ENCODE results near the gene METTL6. TPM values are rescaled to one million over a fixed set of nuclear protein-coding genes. Genes with fewer than 3 reads are reported as not detected.
A peak's percentile ranks its signal among the peaks of the same experiment; 100 is the strongest.

The METTL6 gene
- total RNA-seq, 1 experiment from 2014 or later: 26.7 TPM

DNA sequence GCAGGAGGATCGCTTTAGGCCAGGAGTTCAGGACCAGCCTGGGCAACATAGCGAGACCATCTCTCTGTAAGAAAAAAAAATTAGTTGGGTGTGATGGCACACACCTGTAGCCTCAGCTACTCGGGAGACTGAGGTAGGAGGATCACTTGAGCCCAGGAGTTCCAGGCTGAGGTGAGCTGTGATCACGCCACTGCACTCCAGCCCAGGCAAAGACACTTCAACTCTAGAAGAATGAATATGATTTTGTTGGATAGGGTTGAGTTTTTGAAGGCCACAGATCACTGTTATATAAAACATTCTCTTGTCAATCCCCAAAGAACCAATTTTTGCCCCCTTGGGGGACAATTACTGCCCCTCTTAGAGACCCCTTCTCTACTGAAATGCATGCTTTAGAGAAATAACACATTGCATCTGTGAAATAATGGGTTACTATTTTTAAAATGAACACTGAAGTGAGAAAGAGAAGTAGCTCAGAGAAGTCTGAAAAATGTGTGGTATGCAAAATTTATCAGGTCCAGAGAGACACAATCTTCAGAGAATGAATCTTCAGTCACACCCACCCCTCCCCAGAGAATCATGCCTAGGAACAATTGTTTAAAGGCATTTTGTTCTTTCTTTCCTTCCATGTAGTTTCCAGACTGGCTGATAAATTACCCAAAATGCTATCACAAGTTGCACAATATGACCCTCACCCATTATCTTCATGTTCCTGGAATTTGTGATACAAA lies 42.7 kb downstream of the METTL6 start:
- H3K9me3 Mint-ChIP-seq (ENCODE audit: unreplicated experiment): no peaks in the 10 kb centered on the region
- no TSS peak for BruUV-seq (replicated peaks)

DNA sequence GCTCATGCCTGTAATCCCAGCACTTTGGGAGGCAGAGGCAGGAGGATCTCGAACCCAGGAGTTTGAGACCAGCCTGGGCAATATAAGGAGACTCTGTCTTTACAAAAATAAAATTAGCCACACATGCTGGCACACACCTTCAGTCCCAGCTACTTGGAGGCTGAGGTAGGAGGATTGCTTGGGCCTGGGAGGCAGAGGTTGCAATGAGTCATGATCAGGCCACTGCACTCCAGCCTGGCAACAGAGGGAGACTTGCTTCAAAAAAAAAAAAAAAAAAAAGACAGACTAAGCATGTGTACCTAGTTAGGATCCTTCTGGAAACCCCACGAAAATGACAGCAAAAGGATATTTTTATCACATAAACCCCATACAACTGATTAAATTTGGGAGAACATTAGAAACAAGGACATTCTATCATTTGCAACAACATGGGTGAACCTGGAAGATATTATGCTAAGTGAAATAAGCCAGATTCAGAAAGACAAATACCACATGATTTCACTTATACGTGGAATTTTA lies 44.9 kb downstream of the METTL6 start:
- Mint-ChIP-seq H3K9me3 (ENCODE audit: unreplicated experiment) (no peaks in the 10 kb centered on the region), H3K27me3 (ENCODE audit: insufficient read depth, unreplicated experiment) (no peaks in the 10 kb centered on the region), H3K4me1 (ENCODE audit: insufficient read depth, unreplicated experiment) (peaks cover 4% of the 10 kb centered on the region), H3K36me3 (ENCODE audit: insufficient read depth, unreplicated experiment) (peaks cover 6% of the 10 kb centered on the region), H3K4me3 (ENCODE audit: unreplicated experiment) (no peak overlapping the region), H3K27ac (ENCODE audit: low read depth, unreplicated experiment) (peak overlapping the region; percentile 64)
- BruUV-seq (replicated peaks): no TSS peak
- DNase-seq (ENCODE audit: unreplicated experiment): no peak
- TF ChIP-seq, protein P1, sequence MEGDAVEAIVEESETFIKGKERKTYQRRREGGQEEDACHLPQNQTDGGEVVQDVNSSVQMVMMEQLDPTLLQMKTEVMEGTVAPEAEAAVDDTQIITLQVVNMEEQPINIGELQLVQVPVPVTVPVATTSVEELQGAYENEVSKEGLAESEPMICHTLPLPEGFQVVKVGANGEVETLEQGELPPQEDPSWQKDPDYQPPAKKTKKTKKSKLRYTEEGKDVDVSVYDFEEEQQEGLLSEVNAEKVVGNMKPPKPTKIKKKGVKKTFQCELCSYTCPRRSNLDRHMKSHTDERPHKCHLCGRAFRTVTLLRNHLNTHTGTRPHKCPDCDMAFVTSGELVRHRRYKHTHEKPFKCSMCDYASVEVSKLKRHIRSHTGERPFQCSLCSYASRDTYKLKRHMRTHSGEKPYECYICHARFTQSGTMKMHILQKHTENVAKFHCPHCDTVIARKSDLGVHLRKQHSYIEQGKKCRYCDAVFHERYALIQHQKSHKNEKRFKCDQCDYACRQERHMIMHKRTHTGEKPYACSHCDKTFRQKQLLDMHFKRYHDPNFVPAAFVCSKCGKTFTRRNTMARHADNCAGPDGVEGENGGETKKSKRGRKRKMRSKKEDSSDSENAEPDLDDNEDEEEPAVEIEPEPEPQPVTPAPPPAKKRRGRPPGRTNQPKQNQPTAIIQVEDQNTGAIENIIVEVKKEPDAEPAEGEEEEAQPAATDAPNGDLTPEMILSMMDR (IDR thresholded peaks at IDR 0.05; ENCODE audit: unreplicated experiment): no peak
- intact Hi-C loops (cut with micrococcal nuclease): no loop called here
- ChIA-PET POLR2A (no interaction called here), CTCF (interaction anchor here (7.3 kb wide), 1 partner anchor 115 kb away, joined by 183 read pairs; no protein-coding TSS in a partner anchor)

More for the DNA sequence above, 42.7 kb downstream of the METTL6 start:
- no peaks in the 10 kb centered on the region for H3K27me3 Mint-ChIP-seq (ENCODE audit: insufficient read depth, unreplicated experiment)
- H3K27ac Mint-ChIP-seq (ENCODE audit: low read depth, unreplicated experiment): no peak overlapping the region
- no peaks in the 10 kb centered on the region for H3K36me3 Mint-ChIP-seq (ENCODE audit: insufficient read depth, unreplicated experiment)
- POLR2A ChIA-PET: no interaction called here
- TF ChIP-seq, protein P1 (IDR thresholded peaks at IDR 0.05; ENCODE audit: unreplicated experiment): no peak
- CTCF ChIA-PET: interaction anchor here (0.7 to 3.3 kb wide), 4 partner anchors 20 to 120 kb away, joined by 3 to 18 read pairs (median 4); no protein-coding TSS in a partner anchor
- intact Hi-C loops (cut with micrococcal nuclease): no loop called here
- H3K4me1 Mint-ChIP-seq (ENCODE audit: insufficient read depth, unreplicated experiment): peaks cover 6% of the 10 kb centered on the region
- DNase-seq (ENCODE audit: unreplicated experiment): no peak
- no peak overlapping the region for H3K4me3 Mint-ChIP-seq (ENCODE audit: unreplicated experiment)

DNA sequence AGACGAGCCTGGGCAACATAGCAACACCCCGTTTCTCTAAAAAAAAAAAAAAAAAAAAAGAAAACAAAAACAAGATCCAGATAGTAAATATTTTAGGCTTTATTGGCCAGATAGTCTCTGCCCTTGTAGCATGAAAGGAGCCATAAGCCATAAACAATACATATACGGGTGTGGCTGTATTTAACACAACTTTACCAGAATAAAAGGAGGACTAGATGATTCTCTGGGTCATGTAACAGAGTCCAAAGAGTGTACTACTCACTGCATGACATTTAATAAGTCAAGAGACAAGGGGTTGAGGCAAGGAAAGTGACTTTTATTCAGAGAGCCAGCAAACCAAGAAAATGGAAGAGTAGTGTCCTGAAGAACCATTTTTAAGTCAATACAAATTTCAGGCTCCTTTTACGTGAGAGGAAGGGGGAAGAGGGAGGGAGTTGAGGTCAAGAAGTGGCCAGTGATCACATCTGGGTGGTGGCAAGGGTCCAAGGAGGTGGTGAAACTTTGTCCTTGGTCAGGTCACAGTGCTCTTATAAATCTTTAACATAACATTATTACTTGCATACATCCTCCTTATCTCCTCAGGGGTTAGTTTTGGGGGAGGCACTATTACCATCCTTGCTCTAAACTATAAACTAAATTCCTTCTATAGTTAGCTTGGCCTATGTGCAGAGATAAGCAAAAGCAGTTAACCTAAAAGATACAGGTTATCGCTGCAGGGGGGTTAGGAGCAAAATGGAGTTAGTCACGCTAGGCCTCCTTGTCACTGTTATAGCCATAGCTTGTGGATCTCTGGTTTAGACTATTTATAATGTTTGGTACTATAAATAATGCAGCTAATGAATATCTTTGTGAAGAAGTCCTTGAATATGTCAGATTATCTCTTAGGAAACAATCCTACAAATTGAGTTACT lies 46.1 kb downstream of the METTL6 start:
- BruUV-seq (replicated peaks): no TSS peak

More for the DNA sequence above, 46.1 kb downstream of the METTL6 start:
- Mint-ChIP-seq H3K4me1 (ENCODE audit: insufficient read depth, unreplicated experiment) (no peaks in the 10 kb centered on the region), H3K27me3 (ENCODE audit: insufficient read depth, unreplicated experiment) (no peaks in the 10 kb centered on the region), H3K4me3 (ENCODE audit: unreplicated experiment) (no peak overlapping the region), H3K36me3 (ENCODE audit: insufficient read depth, unreplicated experiment) (peaks cover 7% of the 10 kb centered on the region), H3K9me3 (ENCODE audit: unreplicated experiment) (no peaks in the 10 kb centered on the region), H3K27ac (ENCODE audit: low read depth, unreplicated experiment) (no peak overlapping the region)
- POLR2A ChIA-PET: interaction anchor here (1.6 kb wide), 1 partner anchor 112 kb away, joined by 6 read pairs; no protein-coding TSS in a partner anchor
- TF ChIP-seq, protein P1 (IDR thresholded peaks at IDR 0.05; ENCODE audit: unreplicated experiment): no peak
- intact Hi-C loops (cut with micrococcal nuclease): no loop called here
- CTCF ChIA-PET: interaction anchor here (0.7 to 7.3 kb wide), 5 partner anchors 24 to 889 kb away, joined by 3 to 183 read pairs (median 4); no protein-coding TSS in a partner anchor
- no peak for DNase-seq (ENCODE audit: unreplicated experiment)

Measured in MCF 10A (cell line).